Right atrium auricular region (tissue), 2 donors: ENCODE data around the gene APEX1. TPM values are rescaled to one million over a fixed set of nuclear protein-coding genes. Genes with fewer than 3 reads are reported as not detected.

Source experiments
- DNase-seq: peaks from one replicate; pipeline ENCODE4 v3.0.0-alpha.2; 2019; ENCODE audit warnings: low spot score
- H3K27ac ChIP-seq, 2 donors: fragments of 200-600 bp; sonication (generic); 1 replicate in 1 of 2; 2 replicates in 1 of 2; pipeline ENCODE4 v1.5.1; 2016 to 2019
- H3K27me3 ChIP-seq, 2 donors: fragments of 200-600 bp; sonication (generic); one replicate each; pipeline versions ENCODE4 v1.5.1 to v1.6.0; 2017 to 2019
- H3K36me3 ChIP-seq: fragments of 200-600 bp; sonication (generic); one replicate; pipeline ENCODE4 v1.5.1; 2016
- H3K4me1 ChIP-seq, 2 donors: fragments of 200-600 bp; sonication (generic); one replicate each; pipeline versions ENCODE4 v1.5.1 to v1.6.0; 2017 to 2019
- H3K4me3 ChIP-seq, 2 donors: fragments of 200-600 bp; sonication (generic); 1 replicate in 1 of 2; 2 replicates in 1 of 2; pipeline ENCODE4 v1.5.1; 2017 to 2019; ENCODE audit warnings: mild to moderate bottlenecking in 1 of 2, moderate library complexity in 1 of 2
- H3K9me3 ChIP-seq, 2 donors: fragments of 200-600 bp; sonication (generic); one replicate each; pipeline ENCODE4 v1.5.1; 2019
- CTCF ChIP-seq, 2 donors: fragments of 200-600 bp; sonication (generic); IDR thresholded peaks; one replicate each; pipeline ENCODE4 v1.5.1; 2019; ENCODE audit warnings: antibody characterized with exemption in 2 of 2
- total RNA-seq, 2 donors: library from RNA; depleted of rRNA; stranded (reverse); fragments of >200 nt; gene quantifications; one replicate each; pipeline ENCODE4 v1.1.0, GENCODE V29; 2016

The APEX1 gene
- total RNA-seq, 2 donors from 2014 or later: 72.6 to 97.6 TPM

- DNase-seq: no peak
- H3K4me3 ChIP-seq: no peak overlapping the region
- TF ChIP-seq CTCF (IDR thresholded peaks at IDR 0.05): no peak
- no peak overlapping the region for H3K27ac ChIP-seq
- no peaks in the 10 kb centered on the region for H3K36me3 ChIP-seq
- H3K27me3 ChIP-seq: no peaks in the 10 kb centered on the region
- no peaks in the 10 kb centered on the region for H3K4me1 ChIP-seq
- no peaks in the 10 kb centered on the region for H3K9me3 ChIP-seq
Observed at GRCh38 chr14:20485900-20486299, 30.9 kb downstream of the APEX1 start.

- no peaks in the 10 kb centered on the region for H3K36me3 ChIP-seq
- H3K4me1 ChIP-seq: no peaks in the 10 kb centered on the region
- H3K9me3 ChIP-seq: no peaks in the 10 kb centered on the region
- DNase-seq: no peak
- H3K27me3 ChIP-seq: no peaks in the 10 kb centered on the region
- H3K4me3 ChIP-seq: no peak overlapping the region
- TF ChIP-seq CTCF (IDR thresholded peaks at IDR 0.05): no peak
- no peak overlapping the region for H3K27ac ChIP-seq
Observed at GRCh38 chr14:20486684-20487395, 31.8 kb downstream of the APEX1 start.

- no peaks in the 10 kb centered on the region for H3K27me3 ChIP-seq
- H3K4me3 ChIP-seq: no peak overlapping the region
- no peaks in the 10 kb centered on the region for H3K9me3 ChIP-seq
- DNase-seq: no peak
- TF ChIP-seq CTCF (IDR thresholded peaks at IDR 0.05): no peak
- no peaks in the 10 kb centered on the region for H3K4me1 ChIP-seq
- H3K27ac ChIP-seq: no peak overlapping the region
- no peaks in the 10 kb centered on the region for H3K36me3 ChIP-seq
Observed at GRCh38 chr14:20487396-20487725, 32.3 kb downstream of the APEX1 start.

GRCh38 chr14:20489093-20489994 lies 34.3 kb downstream of the APEX1 start:
- Histone ChIP-seq H3K4me1 (no peaks in the 10 kb centered on the region), H3K4me3 (no peak overlapping the region), H3K36me3 (no peaks in the 10 kb centered on the region), H3K27ac (peak overlapping the region in 1 of 2 donors; percentile 31), H3K27me3 (no peaks in the 10 kb centered on the region), H3K9me3 (no peaks in the 10 kb centered on the region)
- DNase-seq: no peak
- no peak for TF ChIP-seq CTCF (IDR thresholded peaks at IDR 0.05)

GRCh38 chr14:20490563-20490962 lies 35.5 kb downstream of the APEX1 start:
- DNase-seq: no peak
- Histone ChIP-seq H3K27me3 (no peaks in the 10 kb centered on the region), H3K4me3 (no peak overlapping the region), H3K27ac (peak overlapping the region in 1 of 2 donors; percentile 31), H3K4me1 (no peaks in the 10 kb centered on the region), H3K36me3 (no peaks in the 10 kb centered on the region), H3K9me3 (no peaks in the 10 kb centered on the region)
- TF ChIP-seq CTCF (IDR thresholded peaks at IDR 0.05): no peak
